Tongue (tissue), 2 donors: Measurements from ENCODE around the gene GRIA3. TPM values are rescaled to one million over a fixed set of nuclear protein-coding genes. Genes with fewer than 3 reads are reported as not detected.
"Not testable (repeated sequence)": the region's sequence is repeated elsewhere in the genome, so short reads cannot be mapped to it uniquely, and the experiment has no call there.

Experiments
- DNase-seq: peaks from one replicate; pipeline ENCODE4 v3.0.0-alpha.2; 2015
- total RNA-seq: library from RNA; depleted of rRNA; stranded (reverse); fragments of >200 nt; gene quantifications from one replicate; pipeline ENCODE4 v1.2.3, GENCODE V29; 2014

The GRIA3 gene
- total RNA-seq, 1 donor from 2014 or later = 3.4 TPM

GRCh38 chrX:123357941-123358340 lies 173.9 kb downstream of the GRIA3 start:
- no peak for DNase-seq

- DNase-seq = no peak
Observed at GRCh38 chrX:123358457-123358856, 174.4 kb downstream of the GRIA3 start.

DNA sequence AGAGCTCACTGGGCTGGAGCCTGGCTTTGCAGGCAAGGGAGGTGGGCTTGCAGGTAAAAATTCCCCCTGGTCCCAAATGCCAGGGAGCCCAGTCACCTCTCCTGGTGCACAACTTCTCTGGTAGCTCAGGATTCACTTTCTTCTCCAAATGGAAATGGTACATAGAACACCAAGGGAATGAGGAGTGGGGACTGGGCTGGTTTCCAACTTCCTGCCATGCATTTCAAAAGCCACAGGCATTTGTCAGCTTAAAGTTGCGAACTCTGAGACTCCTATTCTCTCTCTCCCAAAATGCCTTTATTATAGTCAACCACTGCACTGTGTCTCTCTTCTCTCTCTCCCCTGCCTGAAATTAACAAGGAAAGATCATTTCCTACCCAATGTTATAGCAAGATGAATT lies 177.3 kb downstream of the GRIA3 start:
- no peak for DNase-seq

DNA sequence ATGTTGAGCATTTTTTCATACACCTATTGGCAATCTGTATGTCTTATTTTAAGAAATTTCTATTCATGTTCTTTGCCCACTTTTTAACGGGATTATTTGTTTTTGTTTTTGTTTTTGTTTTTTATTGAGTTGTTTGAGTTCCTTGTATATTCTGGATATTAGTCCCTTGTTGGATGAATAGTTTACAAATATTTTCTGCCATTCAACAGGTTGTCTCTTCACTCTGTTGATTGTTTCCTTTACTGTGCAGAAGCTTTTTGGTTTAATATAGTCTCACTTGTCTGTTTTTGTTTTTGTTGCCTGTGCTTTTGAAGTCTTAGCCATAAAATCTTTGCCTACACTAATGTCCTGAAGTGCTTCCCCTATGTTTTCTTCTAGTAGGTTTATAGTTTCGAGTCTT lies 202.1 kb downstream of the GRIA3 start:
- not testable (repeated sequence) for DNase-seq

DNA sequence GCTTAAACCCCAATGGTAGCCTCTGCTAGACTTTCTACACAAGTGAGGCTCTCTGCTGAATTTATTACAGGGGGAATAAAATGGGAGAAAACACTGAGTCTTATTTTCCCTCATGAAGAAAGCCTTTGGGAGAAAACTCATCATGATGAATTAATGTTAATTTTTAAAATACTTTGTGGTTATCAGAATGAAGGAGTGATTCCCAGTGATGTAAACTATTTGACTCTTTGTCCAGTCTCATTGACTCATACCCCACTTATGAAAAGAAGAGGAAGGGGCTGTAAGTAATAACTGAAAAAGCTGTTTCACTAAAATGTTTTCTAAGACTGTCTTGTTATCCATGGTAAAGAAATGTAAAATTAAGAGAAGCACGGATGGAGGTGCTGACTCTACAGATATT lies 208.8 kb downstream of the GRIA3 start:
- DNase-seq = no peak

- DNase-seq = no peak
Observed at GRCh38 chrX:123399709-123400108, 215.6 kb downstream of the GRIA3 start.

DNA sequence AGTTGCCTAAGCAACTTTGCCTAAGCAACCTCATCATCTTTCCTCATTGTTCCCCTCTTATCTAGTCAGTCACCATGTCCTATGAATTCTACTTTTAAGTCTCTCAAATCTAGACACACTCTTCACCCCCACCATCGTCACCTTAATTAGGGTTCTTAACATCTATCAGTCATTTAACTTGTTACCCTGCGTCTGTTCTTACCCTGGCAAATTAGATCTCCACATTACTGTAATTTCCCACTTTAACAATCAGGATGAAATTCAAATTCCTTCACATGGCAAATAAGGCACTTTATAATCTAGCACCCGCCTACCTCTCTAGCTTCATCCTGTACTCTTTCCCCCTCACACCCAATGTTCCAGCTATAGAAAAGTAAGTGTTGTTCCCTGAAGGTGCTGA lies 221.2 kb downstream of the GRIA3 start:
- no peak for DNase-seq

DNA sequence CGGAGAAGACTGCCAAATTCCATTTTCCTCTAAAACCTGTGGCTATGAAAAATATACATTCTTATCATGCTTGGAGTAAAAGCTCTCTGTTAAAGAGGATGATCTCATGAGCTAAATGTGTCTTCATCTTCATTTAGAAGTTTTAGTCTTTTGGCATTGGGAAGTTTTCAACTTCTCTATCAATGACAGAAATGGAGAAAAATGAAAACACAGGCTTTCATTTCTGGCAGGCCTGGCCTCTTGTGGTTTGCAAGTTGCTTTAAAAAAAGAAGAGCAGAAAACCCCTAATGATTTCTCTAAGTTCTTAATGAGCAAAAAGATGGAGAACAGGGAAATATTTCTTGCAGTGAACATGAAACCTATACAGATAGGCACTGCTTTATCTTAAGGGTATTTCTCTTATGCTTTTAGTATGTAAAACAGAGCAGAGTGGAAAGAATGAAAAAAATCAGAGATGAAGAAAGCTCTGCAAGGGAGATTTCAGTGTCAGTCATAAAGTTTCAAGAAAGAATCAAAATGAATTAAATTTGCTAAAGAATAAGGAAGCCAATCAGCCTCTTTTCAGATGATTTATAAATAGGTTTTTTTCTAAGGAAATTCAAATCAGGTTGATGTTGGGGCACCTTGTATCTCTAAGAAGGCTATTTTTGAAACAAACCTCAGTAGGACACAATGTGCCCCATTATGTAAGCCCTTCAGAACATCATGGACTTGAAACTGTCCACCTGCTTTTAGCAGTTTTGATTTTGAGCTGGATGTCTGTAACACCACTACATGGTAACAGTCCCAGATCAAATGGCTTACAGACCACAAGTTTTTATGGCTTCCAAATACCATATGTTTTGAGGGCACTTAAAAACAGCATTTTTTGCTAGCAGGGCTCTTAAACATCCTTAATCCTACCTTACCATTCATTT lies 225.0 kb downstream of the GRIA3 start:
- no peak for DNase-seq

DNA sequence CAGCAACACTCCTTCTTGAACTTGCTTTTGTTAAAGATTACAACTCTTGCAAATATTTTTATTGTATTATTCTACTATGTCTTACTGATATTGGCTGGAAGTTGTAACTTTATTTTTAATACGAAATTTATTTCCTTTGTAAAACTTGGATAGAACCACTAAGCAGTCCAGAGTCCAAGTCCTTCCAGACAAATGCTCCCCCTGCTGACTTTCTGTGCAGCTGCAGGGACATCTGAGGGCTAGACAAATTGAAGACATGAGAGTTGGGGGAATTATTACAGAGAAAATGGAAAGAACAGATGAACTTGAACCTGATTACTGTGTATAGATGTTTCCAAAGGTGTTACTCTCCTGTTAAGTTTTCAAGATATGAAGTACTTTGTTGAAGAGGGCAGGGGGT lies 238.8 kb downstream of the GRIA3 start:
- DNase-seq = peak; percentile 38

GRCh38 chrX:123424546-123424945 lies 240.5 kb downstream of the GRIA3 start:
- no peak for DNase-seq

- no peak for DNase-seq
Observed at GRCh38 chrX:123425471-123425870, 241.4 kb downstream of the GRIA3 start.

DNA sequence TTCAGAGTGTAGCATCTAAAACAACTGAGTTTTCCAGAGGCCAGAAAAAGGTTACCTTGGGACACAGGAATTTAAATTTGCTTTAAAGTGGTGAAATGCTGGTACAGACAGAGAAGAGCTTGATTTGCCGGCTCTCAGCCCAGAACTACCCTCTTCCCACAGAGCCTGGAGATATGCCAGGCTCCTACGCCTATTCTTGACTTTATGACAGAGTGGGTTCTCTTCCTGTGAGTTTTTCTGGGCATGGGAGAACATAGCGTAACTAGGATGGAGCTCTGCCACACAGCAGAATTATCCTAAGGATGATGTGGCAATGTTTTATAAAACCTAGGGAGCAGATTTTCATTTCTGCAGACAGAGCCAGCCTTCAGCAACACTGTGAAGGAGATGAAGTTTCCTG lies 241.8 kb downstream of the GRIA3 start:
- no peak for DNase-seq

DNA sequence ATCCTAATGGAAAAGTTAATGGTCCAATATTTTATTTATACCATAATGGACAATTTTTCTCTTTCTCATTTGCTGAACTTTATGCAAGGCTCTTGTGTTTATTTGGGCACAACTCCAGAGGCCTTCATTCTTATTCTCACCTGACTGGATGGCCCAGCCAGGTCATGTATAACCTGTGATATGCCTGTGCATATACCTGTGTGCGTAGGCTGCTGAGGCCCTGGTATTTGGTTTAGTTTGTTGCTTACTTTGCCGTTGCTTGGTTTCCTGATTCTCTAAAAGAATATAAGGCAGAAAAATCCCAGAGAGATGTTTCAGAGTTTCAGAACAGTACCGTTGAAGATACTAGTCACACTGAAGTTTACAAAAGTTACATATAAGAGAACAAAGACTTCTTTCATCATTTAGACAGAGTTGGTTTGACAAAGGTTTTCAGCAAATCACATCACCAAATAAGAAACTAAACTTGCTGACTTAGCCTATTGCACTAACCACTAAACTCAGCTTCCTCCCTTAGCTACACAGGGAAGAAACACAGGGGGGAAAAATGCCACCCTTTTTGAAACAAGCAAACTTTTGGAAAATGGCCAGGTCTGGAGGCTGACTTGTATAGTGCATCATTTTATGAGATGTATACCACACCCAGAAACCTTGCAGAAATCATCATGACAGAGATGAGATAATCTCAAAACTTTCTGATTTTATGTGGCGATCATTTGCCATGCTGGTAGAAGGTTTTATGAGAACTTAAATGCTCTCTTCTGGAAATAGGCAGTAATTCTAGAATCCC lies 248.5 kb downstream of the GRIA3 start:
- peak; percentile 20 for DNase-seq

- no peak for DNase-seq
Observed at GRCh38 chrX:123436512-123437136, 252.5 kb downstream of the GRIA3 start.

DNA sequence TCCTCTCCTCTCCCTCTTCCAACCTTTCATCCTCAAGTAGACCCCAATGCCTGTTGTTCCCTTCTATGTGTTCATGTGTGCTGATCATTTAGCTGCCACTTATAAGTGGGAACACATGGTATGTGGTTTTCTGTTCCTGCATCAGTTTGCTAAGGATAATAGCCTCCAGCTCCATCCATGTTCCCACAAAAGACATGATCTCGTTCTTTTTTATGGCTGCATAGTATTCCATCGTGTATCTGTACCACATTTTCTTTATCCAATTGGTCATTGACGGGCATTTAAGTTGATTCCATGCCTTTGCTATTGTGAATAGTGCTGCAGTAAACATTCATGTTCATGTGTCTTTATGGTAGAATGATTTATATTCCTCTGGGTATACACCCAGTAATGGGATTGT lies 255.8 kb downstream of the GRIA3 start:
- not testable (repeated sequence) for DNase-seq

DNA sequence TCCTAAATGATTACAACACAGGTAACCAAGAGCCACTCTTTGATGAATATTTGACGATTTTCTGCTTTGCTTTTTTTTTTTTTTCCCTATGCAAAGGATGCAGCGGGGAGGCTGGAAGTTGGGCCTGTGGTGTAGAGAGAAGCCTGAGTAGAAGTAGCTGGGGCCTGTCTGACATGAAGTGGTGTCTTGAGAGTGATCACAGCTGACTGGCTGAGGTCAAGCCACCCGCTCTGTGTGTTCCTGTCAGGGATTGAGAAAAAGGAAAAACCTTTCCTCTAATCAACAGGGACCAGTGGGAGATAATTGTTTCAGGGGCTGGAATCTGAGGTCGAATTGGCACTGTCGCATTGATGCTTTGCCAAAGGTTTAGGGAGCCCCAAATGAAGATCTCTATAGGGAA lies 258.7 kb downstream of the GRIA3 start:
- DNase-seq = no peak

DNA sequence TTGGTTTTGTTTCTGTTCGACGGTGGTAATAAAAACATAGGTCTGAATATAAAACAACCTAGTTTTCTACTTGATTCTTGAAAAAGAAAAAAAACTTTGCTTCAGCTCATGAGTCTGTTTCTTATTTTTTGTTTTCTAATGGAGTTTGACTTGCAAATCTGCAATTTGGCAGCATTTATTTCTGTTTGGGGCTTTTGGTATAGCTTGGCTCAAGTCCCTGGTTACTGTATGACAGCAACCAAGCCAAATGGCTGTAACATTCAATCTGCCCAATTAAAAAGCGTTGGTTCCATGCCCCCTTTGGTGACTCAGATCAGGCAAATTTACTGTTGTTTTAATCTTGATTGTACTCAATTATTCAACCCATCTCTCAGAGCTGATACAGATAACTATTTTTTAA lies 263.4 kb downstream of the GRIA3 start:
- no peak for DNase-seq

GRCh38 chrX:123449335-123449734 lies 265.3 kb downstream of the GRIA3 start:
- peak; percentile 5 for DNase-seq

DNA sequence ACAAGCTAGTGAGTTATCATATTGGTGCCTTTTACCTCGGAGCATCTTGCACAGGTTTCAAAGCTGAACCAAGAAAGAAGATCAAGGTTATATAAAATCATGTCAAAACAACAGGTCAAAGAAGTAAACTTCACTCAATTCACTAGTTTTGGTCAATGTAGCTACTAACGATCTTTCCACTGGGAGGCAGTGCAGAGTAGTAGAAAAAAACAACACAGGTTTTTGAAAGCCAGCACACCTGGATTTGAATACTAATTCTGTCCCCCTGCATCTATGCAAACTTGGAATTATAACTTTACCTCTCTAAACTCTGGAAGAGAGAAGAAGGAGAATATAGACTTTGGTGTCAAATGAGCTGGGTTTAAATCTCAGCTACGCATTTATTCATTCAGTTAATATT lies 266.1 kb downstream of the GRIA3 start:
- DNase-seq = peak; percentile 0

GRCh38 chrX:123454712-123455431 lies 270.8 kb downstream of the GRIA3 start:
- no peak for DNase-seq

DNA sequence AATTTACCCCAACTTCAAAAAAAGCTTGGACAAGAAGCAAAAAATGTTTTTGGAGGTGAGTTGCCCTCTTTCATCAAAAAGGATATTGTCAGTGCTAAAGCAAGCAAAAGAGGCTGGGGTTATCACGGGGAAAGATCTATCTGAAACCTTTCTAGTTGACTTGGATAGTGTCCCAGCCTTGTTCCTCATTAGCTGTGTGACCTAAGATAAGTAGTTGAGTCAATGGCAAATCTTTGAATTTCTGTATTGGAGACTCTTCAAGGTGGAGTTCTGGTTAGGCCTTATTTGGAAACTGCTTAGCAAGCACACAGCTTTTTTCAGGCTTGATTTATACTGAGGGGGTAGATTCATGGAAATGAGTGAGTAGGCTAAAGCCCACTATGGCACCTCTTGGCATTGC lies 271.6 kb downstream of the GRIA3 start:
- DNase-seq = no peak

- DNase-seq = no peak
Observed at GRCh38 chrX:123464709-123465108, 280.6 kb downstream of the GRIA3 start.
